Measurements from ENCODE around the gene BIRC6. TPM values are rescaled to one million over a fixed set of nuclear protein-coding genes. Genes with fewer than 3 reads are reported as not detected.

Gene BIRC6
- total and polyA plus RNA-seq, 2 of the 8 experiments (the other 6 are each of a cell fraction or from before 2014, with no cell fraction given), result 32.5 to 69.5 TPM

- H3K27me3 ChIP-seq (replicated peaks in 1 of 4; ENCODE audit: control insufficient read depth in 3 of 4, extremely low read depth in 1 of 4, insufficient read depth in 3 of 4, low read length in 3 of 4), result no peaks in the 10 kb centered on the region
- no peak for FAIRE-seq
Observed at GRCh38 chr2:32538735-32539134, 181.9 kb downstream of the BIRC6 start.

More at GRCh38 chr2:32538735-32539134, 181.9 kb downstream of the BIRC6 start:
- Histone ChIP-seq H2AFZ (ENCODE audit: low read length) (no peak overlapping the region), H4K20me1 (replicated peaks in 1 of 2; ENCODE audit: control insufficient read depth in 1 of 2, insufficient read depth in 2 of 2, low read length in 2 of 2) (no peaks in the 10 kb centered on the region), H3K27ac (ENCODE audit: low read depth, low read length) (no peak overlapping the region), H3K14ac (ENCODE audit: insufficient read length) (no peak overlapping the region), H3K4ac (replicated peaks; ENCODE audit: insufficient read length, low read depth, low read length) (no peak overlapping the region), H3K36me3 (ENCODE audit: control insufficient read depth in 2 of 4, insufficient read depth in 4 of 4, low read length in 3 of 4) (peaks cover 0 to 6% (median 1%) of the 10 kb centered on the region in 4 experiments; a peak in 2 of 8 replicates), H3K4me3 (ENCODE audit: extremely low read depth in 1 of 4, insufficient read depth in 2 of 4, low read depth in 3 of 4, low read length in 4 of 4) (no peak overlapping the region), H2BK120ac (replicated peaks; ENCODE audit: low read depth, low read length) (no peak overlapping the region), H3K56ac (replicated peaks; ENCODE audit: insufficient read length, low read depth, low read length) (no peak overlapping the region), H3K79me1 (ENCODE audit: low read depth, low read length) (no peaks in the 10 kb centered on the region), H3K4me1 (replicated peaks in 1 of 4; ENCODE audit: control insufficient read depth in 3 of 4, insufficient read depth in 4 of 4, low read length in 3 of 4) (no peaks in the 10 kb centered on the region), H3K9ac (replicated peaks in 1 of 4; ENCODE audit: extremely low read depth in 1 of 4, low read depth in 3 of 4, low read length in 3 of 4) (no peak overlapping the region), H4K8ac (ENCODE audit: extremely low read depth, insufficient read depth, low read length) (no peak overlapping the region), H2BK5ac (ENCODE audit: low read depth, low read length) (no peak overlapping the region), H3K23ac (ENCODE audit: insufficient read length) (no peak overlapping the region), H3K9me3 (ENCODE audit: insufficient read depth in 2 of 2, low read depth in 1 of 2, low read length in 1 of 2) (no peaks in the 10 kb centered on the region), H4K5ac (ENCODE audit: insufficient read length, low read depth, low read length) (no peak overlapping the region), H2BK12ac (ENCODE audit: low read depth, low read length) (no peak overlapping the region), H2BK20ac (ENCODE audit: low read length) (no peak overlapping the region), H3K4me2 (ENCODE audit: insufficient read depth in 1 of 2, low read depth in 2 of 2, low read length in 2 of 2) (no peak overlapping the region), H2BK15ac (ENCODE audit: low read length) (no peak overlapping the region), H4K91ac (replicated peaks; ENCODE audit: insufficient read length, low read length) (no peak overlapping the region), H2AK5ac (ENCODE audit: low read depth, low read length) (no peak overlapping the region), H3K23me2 (ENCODE audit: low read depth, low read length) (no peaks in the 10 kb centered on the region), H3K18ac (ENCODE audit: extremely low read depth, low read length) (no peak overlapping the region), H3K79me2 (ENCODE audit: control insufficient read depth in 1 of 2, insufficient read depth in 2 of 2, low read length in 2 of 2) (no peaks in the 10 kb centered on the region)
- no peak for TF ChIP-seq CBX8 (IDR thresholded peaks at IDR 0.05; ENCODE audit: borderline replicate concordance, low read depth, low read length)
- no peak for TF ChIP-seq TBP (IDR thresholded peaks at IDR 0.05; ENCODE audit: low read depth, low read length)
- TF ChIP-seq KDM5A (IDR thresholded peaks at IDR 0.05; ENCODE audit: low read length), result no peak
- no peak for TF ChIP-seq ATF2 (IDR thresholded peaks at IDR 0.05; ENCODE audit: low read length)
- TF ChIP-seq PHF8 (conservative IDR thresholded peaks at IDR 0.05; ENCODE audit: low read depth, low read length), result no peak
- TF ChIP-seq BACH1 (IDR thresholded peaks at IDR 0.05; ENCODE audit: low read length), result no peak
- TF ChIP-seq SAP30 (IDR thresholded peaks at IDR 0.05; ENCODE audit: insufficient read depth, insufficient replicate concordance, low read length), result no peak
- TF ChIP-seq CREB1 (IDR thresholded peaks at IDR 0.05), result no peak
- TF ChIP-seq HDAC6 (IDR thresholded peaks at IDR 0.05; ENCODE audit: low read depth, low read length), result no peak
- no peak for TF ChIP-seq SP1 (IDR thresholded peaks at IDR 0.05; ENCODE audit: low read depth, low read length)
- no peak for TF ChIP-seq JUND (IDR thresholded peaks at IDR 0.05; ENCODE audit: low read length)
- ChIA-PET CTCF (ENCODE audit: partially characterized antibody) (no interaction called here), POLR2A (ENCODE audit: partially characterized antibody) (no interaction called here)
- 87% methylated on average over 2 of the region's 2 CpGs; no CpG with 5 or more reads in 1 of the 2 experiments for WGBS, 2 experiments (ENCODE audit: extremely low coverage in 1 of 2, insufficient coverage in 1 of 2, insufficient read length in 1 of 2, insufficient replicate concordance in 2 of 2, low coverage in 1 of 2, low lambda C conversion rate in 2 of 2, missing lambda C conversion rate in 1 of 2)
- no peak for DNase-seq (ENCODE audit: low read depth in 1 of 2, low spot score in 2 of 2)

Data from H1 (cell line).